ENCODE results near the gene VEPH1.

The VEPH1 gene

DNA sequence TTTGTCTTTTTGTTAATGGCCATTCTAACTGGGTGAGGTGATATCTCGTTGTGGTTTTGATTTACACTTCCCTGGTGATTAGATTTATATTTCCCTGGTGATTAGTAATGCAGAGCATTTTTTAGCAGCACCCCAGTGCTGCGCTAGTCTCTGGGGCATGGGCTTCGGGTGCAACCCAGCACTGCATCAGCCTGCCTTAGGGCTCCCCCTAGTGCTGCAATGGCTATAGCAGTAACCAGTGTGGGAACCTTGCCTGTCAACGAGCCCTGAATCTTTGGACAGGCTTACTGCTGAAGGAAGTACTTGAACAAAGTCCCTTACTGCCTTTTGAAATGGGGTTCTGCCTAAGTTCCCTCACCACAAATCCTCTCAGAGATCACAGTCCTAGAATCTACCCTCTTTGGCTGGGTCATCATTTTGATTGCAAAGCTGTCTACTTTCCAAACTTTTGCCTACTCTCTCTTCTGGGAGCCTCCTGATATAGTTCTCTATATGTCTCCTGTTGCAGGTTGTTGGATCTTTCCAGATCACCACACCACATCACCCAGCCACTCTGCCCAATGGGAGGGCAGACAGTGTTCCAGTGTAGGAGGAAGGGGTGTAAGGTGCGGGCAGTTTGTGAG, 264.0 kb downstream of the VEPH1 start:
- peak; percentile 96 for FAIRE-seq
- TF ChIP-seq POU2F2 (IDR thresholded peaks at IDR 0.05; ENCODE audit: low read depth, low read length) (no peak), SPI1 (IDR thresholded peaks at IDR 0.05; ENCODE audit: low read depth, low read length) (no peak), POLR2AphosphoS5 (IDR thresholded peaks at IDR 0.05; ENCODE audit: low read depth, low read length) (no peak), TAF1 (IDR thresholded peaks at IDR 0.05; ENCODE audit: low read depth, low read length) (no peak), POLR2A (IDR thresholded peaks at IDR 0.05; ENCODE audit: low read depth, low read length) (no peak), PAX5 (IDR thresholded peaks at IDR 0.05; ENCODE audit: insufficient read depth, low read length, severe bottlenecking) (no peak)
- peak; percentile 30 for DNase-seq (ENCODE audit: insufficient read length, low spot score)

DNA sequence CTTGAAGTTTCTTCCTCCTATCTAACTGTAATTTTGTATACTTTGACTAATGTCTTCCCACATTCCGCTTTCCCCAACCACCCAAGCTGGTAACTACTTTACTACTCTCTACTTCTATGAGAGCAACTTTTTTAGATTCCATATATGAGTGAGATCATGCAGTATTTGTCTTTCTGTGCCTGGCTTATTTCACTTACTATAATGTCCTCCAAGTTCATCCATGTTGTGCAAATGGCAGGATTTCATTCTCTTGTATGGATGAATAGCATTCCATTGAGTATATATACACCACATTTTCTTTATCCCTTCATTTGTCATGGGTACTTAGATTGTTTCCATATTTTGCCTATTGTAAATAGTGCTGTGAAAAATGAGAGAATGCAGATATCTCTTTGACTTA, 264.8 kb downstream of the VEPH1 start:
- FAIRE-seq (no peak), DNase-seq (ENCODE audit: insufficient read length, low spot score) (no peak)
- TF ChIP-seq POLR2AphosphoS5 (IDR thresholded peaks at IDR 0.05; ENCODE audit: low read depth, low read length) (no peak), POU2F2 (IDR thresholded peaks at IDR 0.05; ENCODE audit: low read depth, low read length) (no peak), TAF1 (IDR thresholded peaks at IDR 0.05; ENCODE audit: low read depth, low read length) (no peak), POLR2A (IDR thresholded peaks at IDR 0.05; ENCODE audit: low read depth, low read length) (no peak), SPI1 (IDR thresholded peaks at IDR 0.05; ENCODE audit: low read depth, low read length) (no peak), PAX5 (IDR thresholded peaks at IDR 0.05; ENCODE audit: insufficient read depth, low read length, severe bottlenecking) (no peak)

DNA sequence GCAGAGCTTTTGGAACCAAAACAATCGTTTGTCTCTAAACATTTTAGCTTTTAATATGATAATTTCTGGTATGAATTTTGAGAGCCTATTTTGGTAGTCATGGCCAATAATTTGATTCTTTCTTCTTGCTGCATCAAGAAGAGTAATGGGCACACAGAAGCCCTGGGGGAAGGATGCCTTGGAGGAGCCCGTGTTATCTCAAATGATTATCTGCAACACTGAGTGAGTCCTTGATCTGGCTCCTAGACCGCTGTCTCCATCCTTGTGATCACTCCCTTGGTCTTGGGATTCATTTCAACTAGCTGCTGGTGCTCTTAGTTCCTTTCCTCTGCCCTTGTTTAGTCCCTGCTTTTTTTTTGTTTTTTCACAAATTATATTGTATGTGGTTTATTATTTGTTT, 265.3 kb downstream of the VEPH1 start:
- no peak for TF ChIP-seq TAF1 (IDR thresholded peaks at IDR 0.05; ENCODE audit: low read depth, low read length)
- TF ChIP-seq POLR2A (IDR thresholded peaks at IDR 0.05; ENCODE audit: low read depth, low read length): no peak
- TF ChIP-seq PAX5 (IDR thresholded peaks at IDR 0.05; ENCODE audit: insufficient read depth, low read length, severe bottlenecking): no peak
- TF ChIP-seq SPI1 (IDR thresholded peaks at IDR 0.05; ENCODE audit: low read depth, low read length): no peak
- no peak for TF ChIP-seq POLR2AphosphoS5 (IDR thresholded peaks at IDR 0.05; ENCODE audit: low read depth, low read length)
- no peak for TF ChIP-seq POU2F2 (IDR thresholded peaks at IDR 0.05; ENCODE audit: low read depth, low read length)
- DNase-seq (ENCODE audit: insufficient read length, low spot score): no peak
- no peak for FAIRE-seq

DNA sequence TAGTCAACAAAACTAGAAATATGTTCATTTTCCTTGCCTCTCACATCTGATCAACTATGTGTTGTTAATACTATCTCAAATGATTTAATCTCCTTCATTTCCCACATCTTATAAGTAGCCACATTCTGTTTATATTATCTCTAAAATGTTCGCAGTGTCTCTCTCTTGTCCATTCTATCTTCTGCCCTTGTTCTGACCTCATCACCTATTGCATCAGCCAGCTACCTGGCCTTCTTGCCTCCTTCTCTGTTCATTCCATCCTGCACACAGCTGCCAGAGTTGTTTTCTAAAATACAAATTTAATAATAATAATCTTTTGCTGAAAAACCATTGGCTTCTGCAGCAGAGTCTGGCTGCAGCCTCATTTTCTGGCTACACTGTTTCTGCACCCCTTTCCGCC, 267.9 kb downstream of the VEPH1 start:
- DNase-seq (ENCODE audit: insufficient read length, low spot score) (no peak), FAIRE-seq (no peak)
- TF ChIP-seq POU2F2 (IDR thresholded peaks at IDR 0.05; ENCODE audit: low read depth, low read length) (no peak), POLR2AphosphoS5 (IDR thresholded peaks at IDR 0.05; ENCODE audit: low read depth, low read length) (no peak), PAX5 (IDR thresholded peaks at IDR 0.05; ENCODE audit: insufficient read depth, low read length, severe bottlenecking) (no peak), SPI1 (IDR thresholded peaks at IDR 0.05; ENCODE audit: low read depth, low read length) (no peak), TAF1 (IDR thresholded peaks at IDR 0.05; ENCODE audit: low read depth, low read length) (no peak), POLR2A (IDR thresholded peaks at IDR 0.05; ENCODE audit: low read depth, low read length) (no peak)

DNA sequence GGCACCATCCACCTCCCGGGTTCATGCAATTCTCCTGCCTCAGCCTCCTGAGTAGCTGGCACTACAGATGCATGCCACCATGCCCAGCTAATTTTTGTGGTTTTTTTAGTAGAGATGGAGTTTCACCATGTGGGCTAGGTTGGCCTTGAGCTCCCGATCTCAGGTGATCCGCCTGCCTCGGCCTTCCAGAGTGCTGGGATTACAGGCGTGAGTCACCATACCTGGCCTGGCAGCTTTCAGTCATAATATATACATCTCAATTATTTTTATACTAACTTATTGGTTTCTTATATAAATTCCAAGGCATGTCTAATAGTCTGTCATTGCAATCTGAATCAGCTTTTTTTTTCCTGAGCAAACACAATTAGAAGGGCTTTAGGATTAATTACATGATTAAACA, 269.3 kb downstream of the VEPH1 start:
- DNase-seq (ENCODE audit: insufficient read length, low spot score) (no peak), FAIRE-seq (no peak)
- TF ChIP-seq POLR2AphosphoS5 (IDR thresholded peaks at IDR 0.05; ENCODE audit: low read depth, low read length) (no peak), PAX5 (IDR thresholded peaks at IDR 0.05; ENCODE audit: insufficient read depth, low read length, severe bottlenecking) (no peak), TAF1 (IDR thresholded peaks at IDR 0.05; ENCODE audit: low read depth, low read length) (no peak), POLR2A (IDR thresholded peaks at IDR 0.05; ENCODE audit: low read depth, low read length) (no peak), POU2F2 (IDR thresholded peaks at IDR 0.05; ENCODE audit: low read depth, low read length) (no peak), SPI1 (IDR thresholded peaks at IDR 0.05; ENCODE audit: low read depth, low read length) (no peak)

DNA sequence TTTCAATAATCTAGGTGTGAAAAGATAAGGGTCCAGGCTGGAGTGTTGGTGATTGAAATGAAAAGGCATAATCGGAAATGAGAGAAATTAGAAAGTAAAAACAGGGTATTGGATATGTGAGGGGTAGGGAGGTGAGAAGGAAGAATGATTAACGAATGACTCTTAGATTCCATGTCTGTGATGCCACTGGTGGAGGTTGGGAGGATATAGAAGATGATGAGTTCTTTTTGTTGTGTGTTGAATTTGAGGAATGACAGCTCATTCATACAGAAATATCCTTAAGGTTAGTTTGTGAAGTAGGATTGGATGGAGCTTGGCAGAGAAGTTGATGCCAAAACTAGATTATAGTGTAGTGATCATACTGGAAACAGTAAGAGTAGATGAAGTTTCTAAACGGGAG, 271.1 kb downstream of the VEPH1 start:
- FAIRE-seq (no peak), DNase-seq (ENCODE audit: insufficient read length, low spot score) (no peak)
- TF ChIP-seq POU2F2 (IDR thresholded peaks at IDR 0.05; ENCODE audit: low read depth, low read length) (no peak), TAF1 (IDR thresholded peaks at IDR 0.05; ENCODE audit: low read depth, low read length) (no peak), PAX5 (IDR thresholded peaks at IDR 0.05; ENCODE audit: insufficient read depth, low read length, severe bottlenecking) (no peak), SPI1 (IDR thresholded peaks at IDR 0.05; ENCODE audit: low read depth, low read length) (no peak)

DNA sequence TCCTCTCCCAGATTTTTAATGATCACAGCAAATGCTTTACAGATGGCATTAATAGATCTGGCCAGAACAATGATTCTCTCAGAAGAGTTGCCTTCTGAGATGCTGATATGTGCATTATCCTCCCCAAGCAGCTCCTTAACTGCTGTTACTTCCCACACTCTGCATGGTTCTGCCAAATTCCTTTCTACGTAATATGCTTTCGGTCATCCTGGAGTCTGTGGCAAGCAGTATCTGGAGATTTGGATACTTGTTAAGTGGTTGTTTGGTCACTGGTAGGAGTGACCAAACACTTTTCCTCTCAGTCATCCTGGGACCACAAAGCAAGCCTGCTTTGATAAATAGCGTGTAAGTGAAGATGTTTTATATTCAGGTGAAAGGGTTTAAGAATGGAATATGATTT, 272.1 kb downstream of the VEPH1 start:
- DNase-seq (ENCODE audit: insufficient read length, low spot score): no peak
- FAIRE-seq: no peak
- no peak for TF ChIP-seq SPI1 (IDR thresholded peaks at IDR 0.05; ENCODE audit: low read depth, low read length)

DNA sequence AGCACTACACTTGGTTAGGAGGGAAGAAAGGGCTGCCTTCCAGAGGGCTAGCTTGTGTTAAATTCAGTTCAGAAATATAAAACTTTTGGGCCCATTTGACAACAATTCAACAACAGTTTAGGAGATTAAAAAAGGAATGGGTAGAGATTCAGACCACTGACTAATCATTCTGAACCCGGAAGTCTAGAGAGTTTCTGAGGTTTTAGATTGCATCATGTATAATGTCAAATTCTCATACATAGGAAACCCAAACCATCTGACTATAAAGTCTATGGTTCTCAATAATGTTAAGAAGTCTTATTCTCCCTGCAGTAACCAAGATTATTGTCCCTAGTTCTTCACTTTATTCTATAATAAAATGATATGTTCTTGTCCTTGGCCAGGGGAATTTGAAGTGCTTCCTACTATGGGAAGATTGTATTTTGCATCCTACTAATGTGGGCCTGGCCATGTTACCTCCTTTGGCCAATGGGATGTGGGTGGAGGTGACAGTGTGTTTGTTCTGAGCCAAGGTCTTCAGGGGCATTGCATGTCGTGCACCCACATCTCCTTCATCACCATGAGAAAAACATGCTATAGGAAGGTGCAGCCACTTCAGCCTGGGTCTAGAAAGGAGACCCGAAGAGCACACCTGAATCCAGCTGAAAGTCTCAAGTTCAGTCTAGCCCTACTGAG, 276.9 kb downstream of the VEPH1 start:
- no peak for DNase-seq (ENCODE audit: insufficient read length, low spot score)
- no peak for TF ChIP-seq TAF1 (IDR thresholded peaks at IDR 0.05; ENCODE audit: low read depth, low read length)
- TF ChIP-seq PAX5 (IDR thresholded peaks at IDR 0.05; ENCODE audit: insufficient read depth, low read length, severe bottlenecking): no peak
- TF ChIP-seq SPI1 (IDR thresholded peaks at IDR 0.05; ENCODE audit: low read depth, low read length): no peak
- TF ChIP-seq POLR2AphosphoS5 (IDR thresholded peaks at IDR 0.05; ENCODE audit: low read depth, low read length): no peak
- no peak for TF ChIP-seq POU2F2 (IDR thresholded peaks at IDR 0.05; ENCODE audit: low read depth, low read length)
- TF ChIP-seq POLR2A (IDR thresholded peaks at IDR 0.05; ENCODE audit: low read depth, low read length): no peak
- FAIRE-seq: no peak

DNA sequence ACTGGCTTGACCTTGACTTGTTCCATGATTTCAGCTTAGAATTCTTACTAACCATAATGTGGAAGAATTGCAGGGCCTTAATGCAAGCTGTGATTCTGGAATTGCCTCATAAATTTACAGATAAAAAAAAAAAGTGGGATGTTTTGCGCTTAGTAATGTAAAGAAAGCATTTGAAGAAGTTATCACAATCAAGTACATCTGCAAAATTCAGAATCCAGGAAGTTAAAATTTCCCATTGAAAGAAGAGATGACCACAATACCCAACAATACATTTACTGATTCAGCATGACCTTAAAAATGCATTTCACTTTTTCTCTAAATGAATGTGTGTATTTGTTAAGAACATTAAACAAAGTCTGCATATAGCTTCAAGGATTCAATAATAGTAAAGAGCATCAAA, 278.2 kb downstream of the VEPH1 start:
- DNase-seq (ENCODE audit: insufficient read length, low spot score) (no peak), FAIRE-seq (no peak)
- no peak for TF ChIP-seq POLR2A (IDR thresholded peaks at IDR 0.05; ENCODE audit: low read depth, low read length)
- no peak for TF ChIP-seq TAF1 (IDR thresholded peaks at IDR 0.05; ENCODE audit: low read depth, low read length)
- TF ChIP-seq SPI1 (IDR thresholded peaks at IDR 0.05; ENCODE audit: low read depth, low read length): no peak
- no peak for TF ChIP-seq POU2F2 (IDR thresholded peaks at IDR 0.05; ENCODE audit: low read depth, low read length)
- no peak for TF ChIP-seq PAX5 (IDR thresholded peaks at IDR 0.05; ENCODE audit: insufficient read depth, low read length, severe bottlenecking)
- no peak for TF ChIP-seq POLR2AphosphoS5 (IDR thresholded peaks at IDR 0.05; ENCODE audit: low read depth, low read length)

DNA sequence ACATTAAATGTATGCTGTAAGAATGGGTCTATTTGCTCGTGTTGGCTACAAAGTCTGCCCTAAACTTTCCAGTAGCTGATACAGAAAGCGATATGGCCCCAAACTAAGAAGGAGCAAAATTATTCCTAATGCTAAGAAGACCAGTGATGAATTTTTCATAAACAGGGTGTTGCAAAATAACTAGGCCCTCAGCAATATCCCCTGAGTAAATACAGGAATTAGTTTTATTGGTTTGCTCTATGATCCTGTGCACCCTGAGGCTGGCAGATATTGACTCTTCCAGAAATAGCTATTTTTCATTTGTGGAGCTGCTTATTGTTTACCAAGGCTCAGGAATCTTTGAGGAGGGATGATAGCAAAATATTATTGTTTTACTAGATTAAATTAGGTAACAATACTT, 282.3 kb downstream of the VEPH1 start:
- FAIRE-seq (no peak), DNase-seq (ENCODE audit: insufficient read length, low spot score) (no peak)
- TF ChIP-seq SPI1 (IDR thresholded peaks at IDR 0.05; ENCODE audit: low read depth, low read length): no peak
- no peak for TF ChIP-seq POLR2A (IDR thresholded peaks at IDR 0.05; ENCODE audit: low read depth, low read length)
- TF ChIP-seq POLR2AphosphoS5 (IDR thresholded peaks at IDR 0.05; ENCODE audit: low read depth, low read length): no peak
- no peak for TF ChIP-seq TAF1 (IDR thresholded peaks at IDR 0.05; ENCODE audit: low read depth, low read length)
- TF ChIP-seq PAX5 (IDR thresholded peaks at IDR 0.05; ENCODE audit: insufficient read depth, low read length, severe bottlenecking): no peak
